Epithelial cell of proximal tubule (primary cell): ENCODE measurements around the gene ARID1A. TPM values are rescaled to one million over a fixed set of nuclear protein-coding genes. Genes with fewer than 3 reads are reported as not detected.

Experiments
- DNase-seq: peaks from one replicate; pipeline ENCODE4 v3.0.0-alpha.2; 2011; ENCODE audit warnings: low read depth
- H3K4me3 ChIP-seq: 2 replicates; pipeline ENCODE4 v1.5.1; 2011; ENCODE audit warnings: low read depth, mild to moderate bottlenecking, low read length
- CTCF ChIP-seq: conservative IDR thresholded peaks from 2 replicates; pipeline ENCODE4 v1.5.1; 2012; ENCODE audit warnings: low read depth, mild to moderate bottlenecking, low read length
- total RNA-seq: library from RNA; depleted of rRNA; stranded (reverse); fragments of >200 nt; gene quantifications from 2 replicates; pipeline ENCODE4 v1.2.3, GENCODE V29; 2015

The ARID1A gene
- total RNA-seq, 1 donor from 2014 or later = 25.2 TPM

DNA sequence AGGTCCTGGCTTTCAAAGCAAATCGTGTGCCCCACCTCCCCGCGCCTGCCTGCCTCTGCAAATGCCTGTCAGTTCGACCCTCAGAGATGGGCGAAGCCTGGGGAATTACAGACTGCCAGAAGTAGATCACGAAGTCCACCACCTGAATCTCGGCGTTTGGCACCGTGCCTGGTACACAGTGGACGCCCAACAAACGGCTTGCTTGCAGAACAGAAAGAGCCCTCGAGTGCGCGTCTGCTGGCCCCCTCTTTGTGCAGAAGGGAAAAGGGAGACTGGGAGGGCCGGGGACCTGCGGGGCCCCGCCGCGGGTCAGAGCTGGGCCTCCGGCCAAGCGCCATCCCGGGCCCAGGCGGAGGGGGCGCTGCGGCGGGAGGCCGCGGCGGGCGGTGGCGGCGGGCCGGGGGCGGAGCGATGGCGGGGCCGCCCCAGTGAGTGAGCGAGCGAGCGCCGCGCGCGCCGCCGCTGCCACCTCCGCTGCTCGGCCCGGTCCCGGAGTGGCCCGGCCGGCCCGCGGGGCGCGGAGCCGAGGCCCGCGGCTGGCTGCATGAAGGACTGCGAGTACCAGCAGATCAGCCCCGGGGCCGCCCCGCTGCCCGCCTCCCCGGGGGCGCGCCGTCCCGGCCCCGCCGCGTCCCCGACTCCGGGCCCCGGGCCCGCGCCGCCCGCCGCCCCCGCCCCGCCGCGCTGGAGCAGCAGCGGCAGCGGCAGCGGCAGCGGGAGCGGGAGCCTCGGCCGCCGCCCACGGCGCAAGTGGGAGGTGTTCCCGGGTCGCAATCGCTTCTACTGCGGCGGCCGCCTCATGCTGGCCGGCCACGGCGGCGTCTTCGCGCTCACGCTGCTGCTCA lies 130.7 kb downstream of the ARID1A start, which contains the start of gene ZDHHC18:
TSS of gene ZDHHC18 (plus strand) at position 428 of the 845 bp plus-strand sequence. CDS start at position 545, 117 bp downstream.
- DNase-seq = no peak
- peak; percentile 39 for TF ChIP-seq CTCF

DNA sequence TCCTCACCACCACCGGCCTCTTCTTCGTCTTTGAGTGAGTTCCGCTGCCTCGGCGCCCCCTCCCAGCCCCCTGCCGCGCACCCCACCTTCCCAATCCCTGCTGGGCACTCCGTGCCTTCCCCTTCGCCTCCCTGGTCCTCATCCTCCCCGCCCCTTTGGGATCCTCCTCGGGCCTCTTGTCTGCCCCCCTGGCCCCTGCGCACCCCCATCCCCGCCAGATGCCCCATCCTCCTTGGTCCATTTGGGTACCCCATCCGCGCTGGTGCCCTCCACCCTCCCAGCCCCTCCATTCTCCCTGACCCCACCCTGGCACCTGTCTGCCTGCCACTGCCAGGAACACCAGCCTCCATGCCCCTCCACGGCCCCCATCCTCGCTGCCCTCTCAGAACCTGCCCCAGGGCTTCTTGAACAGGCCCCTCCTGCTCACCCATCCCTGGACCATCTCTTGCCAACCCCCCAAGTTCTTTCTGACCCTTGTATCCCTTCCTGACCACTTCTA lies 131.3 kb downstream of the ARID1A start:
- TF ChIP-seq CTCF = no peak
- peak overlapping the region; percentile 69 for H3K4me3 ChIP-seq

More for the DNA sequence above, 130.7 kb downstream of the ARID1A start, which contains the start of gene ZDHHC18:
- peak within 1 kb of the TSS; percentile 69 for H3K4me3 ChIP-seq

DNA sequence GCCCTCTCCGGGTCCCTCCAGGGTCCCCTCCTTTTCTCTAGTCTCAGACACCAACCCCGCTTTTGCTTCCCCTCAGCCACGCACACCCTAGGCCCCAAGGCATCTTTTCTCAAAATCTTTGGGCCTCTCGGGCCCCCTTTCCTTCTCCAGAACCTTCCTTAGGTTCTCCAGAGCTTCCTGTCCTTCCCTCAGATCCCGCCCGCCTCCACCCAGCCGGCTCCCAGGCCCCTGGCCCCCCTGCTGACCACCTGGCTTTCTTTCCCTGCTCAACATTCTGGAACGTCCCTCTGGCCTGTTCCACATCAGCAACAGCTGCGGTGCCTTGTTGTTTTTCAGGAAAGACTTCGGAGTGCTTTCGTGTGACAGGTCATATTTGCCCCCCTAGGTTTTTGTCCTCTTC lies 131.8 kb downstream of the ARID1A start:
- no peak for DNase-seq
- TF ChIP-seq CTCF = no peak
- H3K4me3 ChIP-seq = peak overlapping the region; percentile 69

More for the DNA sequence above, 131.3 kb downstream of the ARID1A start:
- DNase-seq = no peak

DNA sequence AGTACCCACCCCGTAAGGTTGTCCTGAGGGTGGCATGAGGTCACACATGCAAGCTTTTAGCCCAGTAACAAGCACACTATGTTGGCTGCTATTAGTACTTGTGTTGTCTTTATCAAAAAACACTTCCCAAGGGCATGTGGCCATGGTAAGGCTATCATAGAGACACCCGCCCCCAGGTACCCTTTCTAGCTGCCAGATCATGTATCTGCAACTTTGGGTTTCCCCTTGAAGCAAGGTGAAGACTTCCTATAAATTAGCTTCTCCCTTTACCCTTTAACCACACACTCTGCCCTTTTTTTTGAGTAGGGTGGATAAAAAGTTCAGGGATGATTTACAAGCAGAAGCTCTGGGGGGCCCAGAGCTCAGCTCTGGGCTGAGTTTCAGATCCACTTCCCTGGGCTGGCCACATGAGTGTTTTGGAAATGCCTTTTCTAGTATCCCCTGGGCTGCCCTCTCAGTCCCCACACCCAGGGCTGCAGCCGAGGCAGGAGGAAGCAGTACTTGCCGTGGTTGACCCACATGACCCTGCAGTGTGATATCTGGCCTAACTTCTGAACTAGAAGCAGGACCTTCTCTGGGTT lies 132.7 kb downstream of the ARID1A start:
- no peak for TF ChIP-seq CTCF
- no peak for DNase-seq

DNA sequence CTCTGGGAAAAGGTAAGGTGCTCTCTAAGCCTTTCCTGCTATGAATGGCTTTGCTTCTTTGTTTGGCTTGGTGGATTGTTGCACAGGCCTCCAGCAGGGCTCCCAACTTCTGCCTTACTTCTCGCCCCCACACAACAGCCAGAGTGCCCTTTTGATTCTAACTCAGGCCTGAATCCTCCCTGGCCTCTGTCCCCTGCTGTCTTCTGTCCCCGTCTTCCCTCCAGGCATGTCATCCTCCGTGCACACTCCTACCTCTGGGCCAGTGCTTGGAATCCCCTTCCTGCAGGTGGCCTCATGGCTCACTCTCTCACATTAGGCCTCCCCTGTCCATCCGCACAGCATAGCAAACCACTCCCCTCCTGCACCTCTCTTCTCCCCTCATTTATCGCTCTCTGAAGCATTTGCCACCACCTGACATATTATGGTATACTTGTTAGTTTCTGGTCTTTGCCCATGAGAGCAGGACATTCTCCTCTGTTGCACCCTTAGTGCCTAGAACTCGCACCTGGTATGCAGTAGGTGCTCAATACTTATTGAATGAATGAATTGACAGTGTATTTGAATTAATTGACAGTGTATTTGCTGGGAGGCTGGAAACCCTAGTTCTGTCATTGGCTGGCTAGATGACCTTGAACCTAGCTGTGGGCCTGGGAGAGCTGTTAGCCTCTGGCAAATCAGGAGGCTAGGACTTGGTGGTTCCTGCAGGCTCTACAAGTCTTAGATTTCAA lies 133.5 kb downstream of the ARID1A start:
- TF ChIP-seq CTCF = no peak
- no peak for DNase-seq

More for the DNA sequence above, 132.7 kb downstream of the ARID1A start:
- no peak overlapping the region for H3K4me3 ChIP-seq

DNA sequence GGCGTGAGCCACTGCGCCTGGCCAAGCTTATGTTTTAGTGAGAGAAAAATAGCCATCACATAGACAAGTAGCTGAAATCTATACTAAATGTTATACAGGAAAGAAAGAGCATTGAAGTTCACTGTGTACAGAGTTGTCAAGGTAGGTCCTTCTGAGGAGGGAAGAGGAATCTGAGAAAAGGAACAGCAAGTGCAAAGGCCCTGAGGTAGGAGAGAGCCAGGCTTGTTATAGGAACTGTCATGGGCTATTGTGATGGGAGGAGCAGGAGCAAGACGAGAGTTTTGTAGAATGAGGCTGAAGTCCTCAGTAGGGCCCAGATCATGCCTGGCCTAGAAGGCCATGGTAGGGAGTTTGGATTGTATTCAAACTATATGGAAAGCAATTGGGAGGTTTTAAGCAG lies 135.2 kb downstream of the ARID1A start:
- DNase-seq = no peak
- no peak overlapping the region for H3K4me3 ChIP-seq
- TF ChIP-seq CTCF = no peak

More for the DNA sequence above, 133.5 kb downstream of the ARID1A start:
- no peak overlapping the region for H3K4me3 ChIP-seq

Other genes with a start within 250 kb of the ARID1A start
- gene HMGN2, start 223.6 kb upstream of the ARID1A start, total RNA-seq = 479 and 768 TPM in 2 replicates
- 63.8 and 66.5 TPM in 2 replicates for gene RPS6KA1, start 166.3 kb upstream of the ARID1A start, total RNA-seq
- gene PIGV, start 91.9 kb downstream of the ARID1A start, total RNA-seq = 10.7 and 12.6 TPM in 2 replicates
- 34.2 and 53.3 TPM in 2 replicates for gene ZDHHC18, start 130.7 kb downstream of the ARID1A start, total RNA-seq
- 213 and 239 TPM in 2 replicates for gene SFN, start 167.1 kb downstream of the ARID1A start, total RNA-seq
- gene GPN2, start 194.3 kb downstream of the ARID1A start, total RNA-seq = 10.9 and 14.6 TPM in 2 replicates
- gene GPATCH3, start 204.5 kb downstream of the ARID1A start, total RNA-seq = 6.7 and 10.2 TPM in 2 replicates
- gene NR0B2, start 218.0 kb downstream of the ARID1A start, total RNA-seq = not detected in 2 replicates
- 139 and 142 TPM in 2 replicates for gene NUDC, start 225.7 kb downstream of the ARID1A start, total RNA-seq